AG04449 (cell line): ENCODE results near the gene HID1.
A peak's percentile ranks its signal among the peaks of the same experiment; 100 is the strongest.

Experiments used
- CTCF ChIA-PET: fragments of 350-600 bp; formaldehyde crosslinking; extraction: SDS; loops from one replicate; lab custom pipeline; 2021; ENCODE audit warnings: antibody characterized with exemption; lab: Yijun Ruan, JAX
- POLR2A ChIA-PET: fragments of 400-600, 350-600 bp; formaldehyde crosslinking; extraction: SDS; loops from one replicate; lab custom pipeline; 2020; ENCODE audit warnings: antibody characterized with exemption, inconsistent platforms; lab: Yijun Ruan, JAX
- DNase-seq: peaks from one replicate; pipeline ENCODE4 v3.0.0-alpha.2; 2010; ENCODE audit warnings: low read depth, low spot score
- H3K4me3 ChIP-seq: 2 replicates; pipeline ENCODE4 v1.5.1; 2011; ENCODE audit warnings: low read depth, mild to moderate bottlenecking, control low read depth, low read length
- TF ChIP-seq, protein P1 (sequence below): IDR thresholded peaks from one replicate; pipeline ENCODE4 v1.5.1; 2011; ENCODE audit warnings: mild to moderate bottlenecking, moderate library complexity, low read length, control low read depth, inconsistent platforms; ENCODE audit not compliant: insufficient read depth; ENCODE audit errors: missing control alignments

HID1 gene

DNA sequence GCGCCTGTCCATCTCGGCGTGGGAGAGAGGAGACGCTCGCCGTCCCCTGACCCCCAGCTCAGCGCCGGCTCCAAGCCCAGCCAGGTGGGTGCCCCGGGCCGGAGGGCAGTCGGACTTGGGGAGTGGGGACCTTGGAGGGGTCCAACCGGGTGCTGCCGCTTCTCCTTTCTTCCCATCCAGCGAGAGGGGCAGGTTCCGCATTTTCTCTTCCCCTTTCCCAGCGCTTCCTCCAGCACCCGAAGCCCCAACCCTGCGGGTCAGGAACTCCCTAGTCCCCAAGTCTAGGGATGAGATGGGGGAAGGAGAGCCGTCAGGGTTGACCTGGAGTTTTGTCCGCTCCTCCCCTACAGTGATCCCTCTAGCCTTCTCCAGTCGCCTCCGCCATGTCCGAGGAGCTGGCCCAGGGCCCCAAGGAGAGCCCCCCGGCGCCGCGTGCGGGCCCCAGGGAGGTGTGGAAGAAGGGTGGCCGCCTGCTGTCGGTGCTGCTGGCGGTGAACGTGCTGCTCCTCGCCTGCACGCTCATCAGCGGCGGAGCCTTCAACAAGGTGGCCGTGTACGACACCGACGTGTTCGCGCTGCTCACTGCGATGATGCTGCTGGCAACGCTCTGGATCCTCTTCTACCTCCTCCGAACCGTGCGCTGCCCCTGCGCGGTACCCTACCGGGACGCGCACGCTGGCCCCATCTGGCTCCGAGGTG lies 48.2 kb downstream of the HID1 start, which contains the start of gene OTOP2:
Gene OTOP2 (plus strand): TSS at position 24 of the 699 bp plus-strand sequence. CDS start 360 bp downstream, at position 384.
- H3K4me3 ChIP-seq, result no peak within 1 kb of the TSS; the same call in 1 of the 2 replicates
- TF ChIP-seq, protein P1, sequence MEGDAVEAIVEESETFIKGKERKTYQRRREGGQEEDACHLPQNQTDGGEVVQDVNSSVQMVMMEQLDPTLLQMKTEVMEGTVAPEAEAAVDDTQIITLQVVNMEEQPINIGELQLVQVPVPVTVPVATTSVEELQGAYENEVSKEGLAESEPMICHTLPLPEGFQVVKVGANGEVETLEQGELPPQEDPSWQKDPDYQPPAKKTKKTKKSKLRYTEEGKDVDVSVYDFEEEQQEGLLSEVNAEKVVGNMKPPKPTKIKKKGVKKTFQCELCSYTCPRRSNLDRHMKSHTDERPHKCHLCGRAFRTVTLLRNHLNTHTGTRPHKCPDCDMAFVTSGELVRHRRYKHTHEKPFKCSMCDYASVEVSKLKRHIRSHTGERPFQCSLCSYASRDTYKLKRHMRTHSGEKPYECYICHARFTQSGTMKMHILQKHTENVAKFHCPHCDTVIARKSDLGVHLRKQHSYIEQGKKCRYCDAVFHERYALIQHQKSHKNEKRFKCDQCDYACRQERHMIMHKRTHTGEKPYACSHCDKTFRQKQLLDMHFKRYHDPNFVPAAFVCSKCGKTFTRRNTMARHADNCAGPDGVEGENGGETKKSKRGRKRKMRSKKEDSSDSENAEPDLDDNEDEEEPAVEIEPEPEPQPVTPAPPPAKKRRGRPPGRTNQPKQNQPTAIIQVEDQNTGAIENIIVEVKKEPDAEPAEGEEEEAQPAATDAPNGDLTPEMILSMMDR, result no peak
- CTCF ChIA-PET, result interaction anchor here (0.8 to 8.5 kb wide), 6 partner anchors 13 to 88 kb away, joined by 3 to 109 read pairs (median 4); partner anchors contain the start of gene MRPL58
- no peak for DNase-seq
- POLR2A ChIA-PET, result no interaction called here

GRCh38 chr17:74923538-74924249 lies 48.9 kb downstream of the HID1 start:
- TF ChIP-seq, protein P1, result peak; percentile 83
- ChIA-PET CTCF (interaction anchor here (0.8 to 8.5 kb wide), 6 partner anchors 13 to 89 kb away, joined by 3 to 109 read pairs (median 4); partner anchors contain the start of gene MRPL58), POLR2A (no interaction called here)
- no peak overlapping the region for H3K4me3 ChIP-seq
- DNase-seq, result no peak

DNA sequence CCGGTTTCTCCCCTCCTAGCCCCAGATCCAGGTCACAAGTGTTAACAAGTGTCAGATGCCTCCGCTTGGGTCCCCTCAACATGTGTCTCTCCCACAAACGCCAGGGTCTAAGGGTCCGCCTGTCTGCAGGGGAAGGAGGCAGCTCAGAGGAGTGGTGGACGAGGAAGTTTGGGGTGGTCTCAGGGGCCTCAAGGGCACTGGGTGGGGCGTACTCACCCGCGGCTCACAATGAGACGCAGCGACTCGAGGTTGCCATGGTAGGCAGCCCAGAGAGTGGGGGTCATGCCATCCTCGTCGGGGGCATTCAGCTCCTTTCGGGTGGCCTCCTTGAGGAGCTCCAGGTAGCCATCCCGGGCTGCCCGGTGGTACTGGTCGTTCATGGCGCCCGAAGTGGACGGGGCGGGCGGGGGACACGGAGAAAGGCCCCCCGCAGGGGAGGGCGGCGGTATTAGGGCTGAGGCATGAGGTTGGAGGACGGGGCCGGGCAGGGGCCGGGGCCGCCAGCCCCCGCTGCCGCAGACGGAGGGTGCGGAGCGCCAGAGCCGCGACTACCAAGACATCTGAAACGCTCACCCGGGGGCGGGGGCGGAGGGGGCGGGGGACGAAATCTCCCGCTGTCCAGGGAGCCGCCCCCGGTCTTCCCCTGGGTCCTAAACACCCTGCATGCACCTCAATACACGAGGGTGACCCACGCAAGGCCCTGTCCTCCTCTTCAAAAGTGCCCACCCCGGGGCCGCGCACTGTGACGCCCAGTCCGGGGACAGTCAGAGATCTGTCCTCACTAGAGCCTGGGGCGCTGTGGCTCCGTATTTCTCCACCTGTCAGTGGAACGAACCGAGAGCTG lies 49.6 kb downstream of the HID1 start, which contains the start of gene USH1G:
Gene USH1G (minus strand): TSS at position 562 of the 844 bp plus-strand sequence. CDS start 182 bp downstream, at position 380.
- CTCF ChIA-PET, result interaction anchor here (0.6 to 8.5 kb wide), 6 partner anchors 12 to 187 kb away, joined by 3 to 109 read pairs (median 4); partner anchors contain the start of genes ARMC7, MRPL58 and OTOP3
- DNase-seq, result no peak
- POLR2A ChIA-PET, result no interaction called here
- TF ChIP-seq, protein P1, result no peak
- no peak within 1 kb of the TSS; the same call in 1 of the 2 replicates for H3K4me3 ChIP-seq

DNA sequence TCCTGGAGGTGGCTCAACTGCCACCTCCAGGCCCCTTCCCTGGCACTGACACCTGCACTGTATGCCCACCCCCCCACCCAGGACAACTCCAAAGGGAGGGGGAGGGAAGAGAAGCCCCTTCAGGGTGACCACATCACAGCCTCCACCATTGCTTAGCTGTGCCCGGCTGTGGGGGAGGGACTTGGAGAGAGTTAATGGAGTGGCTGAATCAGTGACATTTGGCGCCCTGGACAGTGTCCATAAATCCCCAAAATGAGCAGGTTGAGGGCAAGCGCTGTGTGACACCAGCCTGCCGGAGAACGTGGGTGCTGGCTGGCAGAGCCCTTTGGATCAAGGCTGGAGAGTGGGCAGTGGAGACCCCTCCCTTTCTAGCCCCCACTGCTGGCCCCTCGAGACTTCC lies 50.4 kb downstream of the HID1 start:
- POLR2A ChIA-PET, result no interaction called here
- DNase-seq, result no peak
- H3K4me3 ChIP-seq, result no peak overlapping the region
- CTCF ChIA-PET, result interaction anchor here (0.6 to 8.5 kb wide), 5 partner anchors 13 to 188 kb away, joined by 3 to 109 read pairs (median 3); partner anchors contain the start of genes ARMC7 and OTOP3
- TF ChIP-seq, protein P1, result no peak

GRCh38 chr17:74921769-74922168 lies 50.8 kb downstream of the HID1 start:
- DNase-seq, result no peak
- POLR2A ChIA-PET, result no interaction called here

More at GRCh38 chr17:74921769-74922168, 50.8 kb downstream of the HID1 start:
- CTCF ChIA-PET, result interaction anchor here (1.0 to 8.5 kb wide), 2 partner anchors 34 to 39 kb away, joined by 6 to 109 read pairs; no protein-coding TSS in a partner anchor
- no peak overlapping the region for H3K4me3 ChIP-seq
- TF ChIP-seq, protein P1, result no peak
